Common myeloid progenitor, CD34-positive (primary cell): ENCODE results near the gene RCOR1.

ENCODE experiments used
- CTCF ChIA-PET: fragments of 350-600 bp; sonication (Branson Sonifier 250); formaldehyde crosslinking; loops from one replicate; lab custom pipeline; 2021; ENCODE audit warnings: antibody characterized with exemption; lab: Charles Lee
- POLR2A ChIA-PET: fragments of 350-600 bp; sonication (Branson Sonifier 250); formaldehyde crosslinking; loops from one replicate; lab custom pipeline; 2021; ENCODE audit warnings: antibody characterized with exemption; lab: Charles Lee
- DNase-seq, 3 donors: peaks; one replicate each; pipeline versions ENCODE4 v3.0.0 to v3.0.0-alpha.2; 2013
- H3K27ac ChIP-seq, 2 experiments: 1 replicate in 1 of 2; 2 replicates in 1 of 2; pipeline ENCODE4 v1.7.0; 2013; ENCODE audit warnings: inconsistent platforms in 2 of 2, low read length in 2 of 2, mild to moderate bottlenecking in 2 of 2, low read depth in 1 of 2, moderate library complexity in 1 of 2; ENCODE audit not compliant: severe bottlenecking in 2 of 2, insufficient read depth in 1 of 2, poor library complexity in 1 of 2
- H3K27me3 ChIP-seq, 5 experiments: replicated peaks in 2 of 5; 1 replicate in 3 of 5; 2 replicates in 2 of 5; pipeline versions ENCODE4 v1.6.1 to v1.7.0; 2013; ENCODE audit warnings: low read length in 4 of 5, mild to moderate bottlenecking in 2 of 5, moderate library complexity in 2 of 5, inconsistent platforms in 1 of 5; ENCODE audit not compliant: insufficient read depth in 5 of 5, control insufficient read depth in 4 of 5
- H3K36me3 ChIP-seq, 4 experiments: 1 replicate in 2 of 4; 2 replicates in 2 of 4; pipeline versions ENCODE4 v1.6.1 to v1.7.0; 2013; ENCODE audit warnings: low read length in 3 of 4, control low read depth in 1 of 4, mild to moderate bottlenecking in 1 of 4; ENCODE audit not compliant: control insufficient read depth in 4 of 4, insufficient read depth in 4 of 4
- H3K4me1 ChIP-seq, 4 experiments: 1 replicate in 3 of 4; 2 replicates in 1 of 4; pipeline versions ENCODE4 v1.6.1 to v1.7.1; 2013; ENCODE audit warnings: low read length in 3 of 4, mild to moderate bottlenecking in 3 of 4, control low read depth in 1 of 4, inconsistent platforms in 1 of 4, moderate library complexity in 1 of 4; ENCODE audit not compliant: control insufficient read depth in 4 of 4, insufficient read depth in 4 of 4; ENCODE audit errors: control extremely low read depth in 1 of 4
- H3K4me3 ChIP-seq, 7 experiments: 1 replicate in 4 of 7; 2 replicates in 3 of 7; pipeline versions ENCODE4 v1.5.1 to v1.7.0; 2013; ENCODE audit warnings: mild to moderate bottlenecking in 7 of 7, low read length in 6 of 7, moderate library complexity in 6 of 7, inconsistent platforms in 2 of 7, low read depth in 2 of 7, control low read depth in 1 of 7; ENCODE audit not compliant: insufficient read depth in 4 of 7, control insufficient read depth in 1 of 7; ENCODE audit errors: extremely low read depth in 1 of 7
- H3K9me3 ChIP-seq, 5 experiments: 1 replicate in 4 of 5; 2 replicates in 1 of 5; pipeline versions ENCODE4 v1.6.1 to v1.7.1; 2013; ENCODE audit warnings: low read length in 4 of 5, mild to moderate bottlenecking in 2 of 5, inconsistent platforms in 1 of 5, low read depth in 1 of 5, moderate library complexity in 1 of 5; ENCODE audit not compliant: control insufficient read depth in 4 of 5, insufficient read depth in 2 of 5; ENCODE audit errors: control extremely low read depth in 1 of 5
- WGBS: methylation state at CpG from one replicate; pipeline ENCODE4 v1.1.5; 2013; ENCODE audit not compliant: insufficient coverage; 5-methylcytosine and 5-hydroxymethylcytosine counted together

The RCOR1 gene

DNA sequence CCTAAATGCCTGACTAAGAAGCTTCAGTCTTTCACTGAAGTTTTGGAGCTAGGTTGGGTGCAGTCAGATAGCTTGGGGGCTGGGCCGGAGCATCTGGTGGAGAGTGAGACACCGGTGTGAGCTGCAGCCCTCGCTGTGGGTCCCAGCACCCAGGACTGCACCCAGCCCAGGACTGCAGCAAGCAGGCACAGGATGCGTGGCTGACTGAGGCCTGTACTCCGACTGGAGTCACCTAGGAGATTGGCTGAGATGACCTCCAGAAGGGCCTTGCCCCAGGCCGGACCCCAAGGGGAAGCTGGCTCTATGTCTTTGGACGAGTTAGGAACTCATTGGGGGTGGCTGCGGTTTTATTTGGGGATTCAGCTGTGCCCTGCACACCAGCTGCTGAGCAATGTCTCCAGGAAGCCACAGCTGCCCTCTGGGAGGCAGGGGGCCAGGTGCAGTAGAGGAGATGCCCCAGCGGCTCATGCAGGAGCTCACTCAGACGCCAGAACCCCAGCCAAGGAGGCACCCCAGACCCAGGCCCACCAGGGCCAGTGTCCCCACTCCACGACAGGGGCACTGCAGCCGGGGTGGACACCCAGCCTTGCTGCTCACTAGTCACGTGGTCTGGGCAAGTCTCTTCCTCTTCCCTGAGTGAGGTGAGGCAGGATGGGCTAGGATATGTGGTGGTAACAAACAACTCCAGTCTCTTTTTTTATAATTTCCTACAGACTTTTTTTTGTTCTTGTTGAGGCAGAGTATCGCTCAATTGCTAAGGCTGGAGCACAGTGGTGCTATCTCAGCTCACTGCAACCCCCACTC lies 31.8 kb upstream of the RCOR1 start:
- Histone ChIP-seq H3K27me3 (no peaks in the 10 kb centered on the region), H3K27ac (no peak overlapping the region), H3K9me3 (no peaks in the 10 kb centered on the region), H3K4me1 (peaks cover 0 to 16% (median 13%) of the 10 kb centered on the region in 4 experiments), H3K36me3 (no peaks in the 10 kb centered on the region), H3K4me3 (no peak overlapping the region)
- WGBS = 52% methylated on average over 9 of the region's 14 CpGs
- POLR2A ChIA-PET = interaction anchor here (0.6 to 0.7 kb wide), 2 partner anchors 19 to 215 kb away, joined by 3 read pairs; no protein-coding TSS in a partner anchor
- peak in 2 of 3 donors; percentile 63 to 72 for DNase-seq
- CTCF ChIA-PET = interaction anchor here (1.1 to 1.8 kb wide), 4 partner anchors 8 to 133 kb away, joined by 4 to 6 read pairs (median 5); no protein-coding TSS in a partner anchor

GRCh38 chr14:102565331-102565887 lies 27.0 kb upstream of the RCOR1 start:
- Histone ChIP-seq H3K36me3 (no peaks in the 10 kb centered on the region), H3K27me3 (no peaks in the 10 kb centered on the region), H3K4me1 (peaks cover 0 to 39% (median 17%) of the 10 kb centered on the region in 4 experiments), H3K4me3 (no peak overlapping the region), H3K9me3 (no peaks in the 10 kb centered on the region), H3K27ac (no peak overlapping the region)
- CTCF ChIA-PET = interaction anchor here (0.8 to 0.9 kb wide), 2 partner anchors 13 to 41 kb away, joined by 3 read pairs; no protein-coding TSS in a partner anchor
- WGBS = 92% methylated on average over 4 of the region's 10 CpGs
- POLR2A ChIA-PET = interaction anchor here (0.6 kb wide), 1 partner anchor 21 kb away, joined by 3 read pairs; no protein-coding TSS in a partner anchor
- peak in 2 of 3 donors; percentile 56 to 61 for DNase-seq

DNA sequence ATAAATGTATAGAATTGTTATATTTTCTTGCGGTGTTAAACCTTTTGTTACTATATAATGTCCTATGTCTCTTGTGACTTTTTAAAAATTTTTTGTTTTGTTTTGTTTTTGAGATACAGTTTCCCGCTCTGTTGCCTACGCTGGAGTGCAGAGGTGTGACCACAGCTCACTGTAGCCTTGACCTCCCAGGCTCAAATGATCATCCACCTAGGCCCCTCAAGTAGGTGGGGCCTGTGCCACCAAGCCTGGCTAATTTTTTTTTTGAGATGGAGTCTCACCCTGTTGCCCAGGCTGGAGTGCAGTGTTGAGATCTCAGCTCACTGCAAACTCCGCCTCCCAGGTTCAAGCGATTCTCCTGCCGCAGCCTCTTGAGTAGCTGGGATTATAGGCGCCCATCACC lies 26.5 kb upstream of the RCOR1 start:
- H3K27ac ChIP-seq = no peak overlapping the region
- 100% methylated on average over 4 of the region's 7 CpGs for WGBS
- peaks cover 0 to 34% (median 11%) of the 10 kb centered on the region in 4 experiments for H3K4me1 ChIP-seq
- no peaks in the 10 kb centered on the region for H3K36me3 ChIP-seq
- ChIA-PET CTCF (interaction anchor here (0.8 kb wide), 1 partner anchor 13 kb away, joined by 3 read pairs; no protein-coding TSS in a partner anchor), POLR2A (no interaction called here)
- DNase-seq = no peak
- H3K4me3 ChIP-seq = no peak overlapping the region
- H3K27me3 ChIP-seq = no peaks in the 10 kb centered on the region
- H3K9me3 ChIP-seq = no peaks in the 10 kb centered on the region

DNA sequence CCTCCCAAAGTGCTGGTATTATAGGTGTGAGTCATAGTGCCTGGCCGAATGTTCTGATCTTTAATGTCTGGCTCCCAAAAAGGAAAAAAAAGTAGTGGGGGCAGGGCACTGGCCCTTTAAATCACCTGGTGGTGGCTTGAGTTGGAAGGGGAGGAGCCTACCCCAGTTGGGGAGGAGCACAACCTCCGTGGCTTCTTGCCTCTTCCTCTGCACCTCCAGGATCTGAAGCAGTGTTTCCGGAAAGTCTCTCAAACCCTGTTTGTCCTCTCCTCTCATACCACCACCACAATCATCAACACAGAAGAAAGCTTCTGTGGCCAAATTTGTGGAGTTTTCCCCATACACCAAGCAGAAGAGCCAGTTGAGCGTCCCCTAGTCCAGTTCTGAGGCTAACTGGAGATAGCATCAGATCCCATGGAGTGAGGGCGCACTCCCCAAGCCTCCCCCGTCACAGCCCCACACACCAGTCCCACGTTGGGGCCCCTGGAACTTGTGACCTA lies 24.3 kb upstream of the RCOR1 start:
- Histone ChIP-seq H3K4me1 (peaks cover 0 to 34% (median 10%) of the 10 kb centered on the region in 4 experiments), H3K36me3 (no peaks in the 10 kb centered on the region), H3K27me3 (no peaks in the 10 kb centered on the region), H3K4me3 (peak overlapping the region in 2 of 7 experiments; percentile 12 to 39), H3K9me3 (no peaks in the 10 kb centered on the region), H3K27ac (peak overlapping the region in 1 of 2 experiments; percentile 21)
- peak; percentile 33 to 45 (median 40) for DNase-seq
- ChIA-PET POLR2A (no interaction called here), CTCF (interaction anchor here (1.2 to 1.5 kb wide), 2 partner anchors 8 to 44 kb away, joined by 4 read pairs; no protein-coding TSS in a partner anchor)
- WGBS = 47% methylated on average over 5 of the region's 7 CpGs

GRCh38 chr14:102570334-102570995 lies 22.0 kb upstream of the RCOR1 start:
- Histone ChIP-seq H3K4me3 (no peak overlapping the region), H3K27ac (no peak overlapping the region), H3K36me3 (no peaks in the 10 kb centered on the region), H3K4me1 (peaks cover 0 to 36% (median 14%) of the 10 kb centered on the region in 4 experiments), H3K27me3 (no peaks in the 10 kb centered on the region), H3K9me3 (no peaks in the 10 kb centered on the region)
- POLR2A ChIA-PET = no interaction called here
- CTCF ChIA-PET = interaction anchor here (1.8 to 2.1 kb wide), 2 partner anchors 20 to 24 kb away, joined by 5 to 7 read pairs; no protein-coding TSS in a partner anchor
- no peak for DNase-seq
- 100% methylated on average over 7 of the region's 9 CpGs for WGBS

- Histone ChIP-seq H3K4me3 (no peak overlapping the region), H3K27me3 (no peaks in the 10 kb centered on the region), H3K36me3 (no peaks in the 10 kb centered on the region), H3K9me3 (no peaks in the 10 kb centered on the region), H3K4me1 (peaks cover 0 to 31% (median 14%) of the 10 kb centered on the region in 4 experiments), H3K27ac (no peak overlapping the region)
- DNase-seq = peak in 2 of 3 donors; percentile 21 to 41
- 89% methylated on average over 1 of the region's 2 CpGs for WGBS
- POLR2A ChIA-PET = interaction anchor here (0.6 kb wide), 1 partner anchor 10 kb away, joined by 3 read pairs; no protein-coding TSS in a partner anchor
- CTCF ChIA-PET = interaction anchor here (0.8 to 2.1 kb wide), 5 partner anchors 8 to 50 kb away, joined by 3 to 7 read pairs (median 4); no protein-coding TSS in a partner anchor
These were observed 21.4 kb upstream of the RCOR1 start for GRCh38 chr14:102571043-102571442.
